Measurements from ENCODE around the gene CCDC57. TPM values are rescaled to one million over a fixed set of nuclear protein-coding genes. Genes with fewer than 3 reads are reported as not detected.

The CCDC57 gene
- total RNA-seq, 5 donors from 2014 or later (not counting 1 experiment from before 2014, with no cell fraction given) = 86.4 to 127 (median 103) TPM

DNA sequence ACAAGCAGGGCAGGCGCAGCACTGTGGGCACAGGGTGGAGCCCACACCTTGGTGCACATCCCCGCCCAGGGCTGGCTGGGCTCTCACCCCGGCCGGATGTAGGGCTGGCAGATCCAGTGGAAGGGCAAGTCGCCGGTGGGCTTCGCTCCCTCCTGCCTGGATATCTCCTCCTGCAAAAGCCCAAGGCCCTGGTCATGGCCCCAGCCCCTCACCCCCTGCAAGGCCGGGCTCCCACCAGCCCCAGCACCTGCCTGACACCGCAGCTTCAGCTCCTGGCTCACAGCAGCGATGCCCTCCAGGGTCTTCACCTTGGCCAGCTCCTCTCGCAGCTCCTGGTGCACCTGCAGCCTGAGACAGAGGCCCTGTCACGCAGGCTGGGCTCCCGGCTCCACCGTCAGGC is 152.0 kb downstream of the CCDC57 start:
- Mint-ChIP-seq H3K9me3 (no peaks in the 10 kb centered on the region), H3K4me3 (no peak overlapping the region), H3K36me3 (peaks cover 7% of the 10 kb centered on the region), H3K27ac (no peak overlapping the region), H3K27me3 (no peaks in the 10 kb centered on the region), H3K4me1 (peaks cover 0 to 8% (median 8%) of the 10 kb centered on the region in 3 donors)
- no peaks in the 10 kb centered on the region for H3K27me3 ChIP-seq (replicated peaks in 1 of 2; ENCODE audit: control insufficient read depth in 2 of 2, extremely low read depth in 1 of 2, insufficient read depth in 2 of 2, low read length in 1 of 2)
- H3K36me3 ChIP-seq (ENCODE audit: control insufficient read depth in 2 of 2, extremely low read depth in 1 of 2, insufficient read depth in 1 of 2, low read length in 1 of 2) = peaks cover 16 to 69% of the 10 kb centered on the region in 2 donors
- POLR2A ChIA-PET = no interaction called here
- DNase-seq = no peak
- no peak overlapping the region for H3K4me3 ChIP-seq (ENCODE audit: control insufficient read depth in 1 of 2, extremely low read depth in 1 of 2, low read length in 1 of 2)
- H3K9me3 ChIP-seq = no peaks in the 10 kb centered on the region
- no peak overlapping the region for H3K27ac ChIP-seq (ENCODE audit: low read length)
- H3K4me1 ChIP-seq (ENCODE audit: control insufficient read depth in 1 of 2, extremely low read depth in 1 of 2, insufficient read depth in 2 of 2, low read length in 2 of 2) = peaks cover 7 to 26% of the 10 kb centered on the region in 2 experiments
- no peak for ATAC-seq (replicated peaks in 1 of 4)
- 91% methylated on average over 14 of the region's 14 CpGs for WGBS (ENCODE audit: insufficient coverage)
- CTCF ChIA-PET = no interaction called here

DNA sequence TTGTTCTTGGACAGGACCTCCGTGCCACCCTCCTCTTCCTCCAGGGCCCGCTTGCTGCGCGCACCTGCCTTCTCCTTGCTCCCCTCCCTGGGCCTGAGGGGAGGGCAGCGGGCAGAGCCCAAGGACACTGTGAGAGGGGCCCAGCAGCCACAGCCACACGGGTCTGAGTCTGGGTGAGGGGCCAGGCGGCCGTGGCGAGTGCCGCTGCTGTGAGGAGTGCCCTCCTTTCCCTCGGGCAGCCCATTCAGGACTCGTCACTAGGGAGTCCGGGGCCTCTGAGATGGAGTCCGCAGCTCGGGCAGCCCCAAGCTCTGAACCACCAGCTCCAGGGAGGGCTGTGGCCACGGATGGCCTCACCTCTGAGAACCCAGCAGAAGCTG is 152.7 kb downstream of the CCDC57 start:
- H3K36me3 ChIP-seq (ENCODE audit: control insufficient read depth in 2 of 2, extremely low read depth in 1 of 2, insufficient read depth in 1 of 2, low read length in 1 of 2) = peaks cover 19 to 72% of the 10 kb centered on the region in 2 donors
- no peak overlapping the region for H3K27ac ChIP-seq (ENCODE audit: low read length)
- ChIA-PET CTCF (no interaction called here), POLR2A (no interaction called here)
- Mint-ChIP-seq H3K4me1 (peaks cover 0 to 8% (median 8%) of the 10 kb centered on the region in 3 donors), H3K27me3 (no peaks in the 10 kb centered on the region), H3K4me3 (no peak overlapping the region), H3K27ac (no peak overlapping the region), H3K36me3 (peaks cover 7% of the 10 kb centered on the region), H3K9me3 (no peaks in the 10 kb centered on the region)
- H3K4me3 ChIP-seq (ENCODE audit: control insufficient read depth in 1 of 2, extremely low read depth in 1 of 2, low read length in 1 of 2) = no peak overlapping the region
- DNase-seq = no peak
- WGBS (ENCODE audit: insufficient coverage) = 92% methylated on average over 13 of the region's 16 CpGs
- no peak for ATAC-seq (replicated peaks in 1 of 4)
- H3K9me3 ChIP-seq = no peaks in the 10 kb centered on the region
- no peaks in the 10 kb centered on the region for H3K27me3 ChIP-seq (replicated peaks in 1 of 2; ENCODE audit: control insufficient read depth in 2 of 2, extremely low read depth in 1 of 2, insufficient read depth in 2 of 2, low read length in 1 of 2)
- peaks cover 6 to 26% of the 10 kb centered on the region in 2 experiments for H3K4me1 ChIP-seq (ENCODE audit: control insufficient read depth in 1 of 2, extremely low read depth in 1 of 2, insufficient read depth in 2 of 2, low read length in 2 of 2)

DNA sequence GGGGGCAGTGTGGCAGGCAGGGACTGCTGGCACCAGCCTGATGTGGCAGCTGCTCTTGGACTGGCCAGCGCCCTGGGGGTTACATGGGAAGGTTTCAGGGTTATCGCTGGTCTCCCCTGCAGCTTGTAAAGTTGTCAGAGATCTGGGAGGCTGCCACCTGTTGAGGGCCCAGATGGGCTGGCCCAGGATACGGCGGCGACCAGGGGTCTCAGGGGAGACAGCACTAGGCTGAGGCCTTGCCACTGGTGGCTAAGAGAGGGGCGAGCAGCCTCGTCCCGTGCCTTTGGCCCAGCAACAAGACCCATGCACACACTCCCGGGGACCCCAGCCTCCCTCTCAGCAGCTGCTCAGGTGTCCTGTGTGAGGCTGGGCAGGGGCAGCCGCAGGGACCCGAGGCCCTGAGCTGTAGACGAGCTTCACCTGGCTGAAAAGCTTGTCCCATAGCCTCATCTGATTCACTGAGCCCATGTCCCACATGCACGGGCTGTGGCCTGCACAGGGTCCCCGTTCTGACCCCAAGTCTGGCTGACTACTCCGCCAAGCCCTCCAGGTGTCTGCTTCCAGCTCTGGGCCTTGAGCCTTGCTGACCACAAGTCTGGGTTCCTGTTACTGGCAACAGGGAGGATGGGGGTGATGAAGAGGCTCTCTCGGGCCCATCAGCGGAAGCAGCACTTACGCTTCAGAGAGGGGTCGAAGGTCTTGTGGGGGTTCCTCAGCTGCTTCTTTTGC is 153.2 kb downstream of the CCDC57 start:
- Histone ChIP-seq H3K36me3 (ENCODE audit: control insufficient read depth in 2 of 2, extremely low read depth in 1 of 2, insufficient read depth in 1 of 2, low read length in 1 of 2) (peaks cover 19 to 78% of the 10 kb centered on the region in 2 donors), H3K27ac (ENCODE audit: low read length) (no peak overlapping the region)
- WGBS (ENCODE audit: insufficient coverage) = 94% methylated on average over 19 of the region's 19 CpGs

DNA sequence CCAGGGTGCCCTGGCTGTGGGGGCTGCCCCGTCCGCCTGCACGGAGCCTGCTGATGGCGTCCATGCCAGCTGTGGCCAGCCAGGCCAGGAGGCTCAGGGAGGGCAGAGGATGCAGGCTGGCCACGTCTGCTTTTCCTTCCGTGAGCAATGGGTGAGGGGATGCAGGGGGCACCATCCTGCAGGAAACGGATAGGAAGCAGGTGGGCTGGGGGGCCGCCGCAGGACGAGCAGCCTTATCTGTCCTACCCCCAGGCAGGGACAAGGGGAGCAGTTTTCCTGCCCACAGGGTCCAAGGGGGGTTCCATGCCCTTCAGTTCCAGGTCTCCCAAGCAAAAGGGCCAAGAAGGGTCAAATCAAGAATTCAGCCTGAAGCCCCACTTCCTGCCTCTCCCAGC is 153.8 kb downstream of the CCDC57 start:
- no peak overlapping the region for H3K27ac ChIP-seq (ENCODE audit: low read length)
- H3K27me3 Mint-ChIP-seq = no peaks in the 10 kb centered on the region
- no peak overlapping the region for H3K27ac Mint-ChIP-seq
- H3K4me3 ChIP-seq (ENCODE audit: control insufficient read depth in 1 of 2, extremely low read depth in 1 of 2, low read length in 1 of 2) = no peak overlapping the region
- no peak overlapping the region for H3K4me3 Mint-ChIP-seq
- peaks cover 0 to 3% (median 0%) of the 10 kb centered on the region in 3 donors for H3K4me1 Mint-ChIP-seq
- POLR2A ChIA-PET = no interaction called here
- CTCF ChIA-PET = interaction anchor here in 1 of 2 donors (0.5 kb wide), 1 partner anchor 20 kb away, joined by 3 read pairs; no protein-coding TSS in a partner anchor
- DNase-seq (no peak), ATAC-seq (replicated peaks in 1 of 4) (no peak)
- no peaks in the 10 kb centered on the region for H3K27me3 ChIP-seq (replicated peaks in 1 of 2; ENCODE audit: control insufficient read depth in 2 of 2, extremely low read depth in 1 of 2, insufficient read depth in 2 of 2, low read length in 1 of 2)
- WGBS (ENCODE audit: insufficient coverage) = 86% methylated on average over 9 of the region's 10 CpGs
- no peaks in the 10 kb centered on the region for H3K9me3 Mint-ChIP-seq
- H3K4me1 ChIP-seq (ENCODE audit: control insufficient read depth in 1 of 2, extremely low read depth in 1 of 2, insufficient read depth in 2 of 2, low read length in 2 of 2) = peaks cover 0 to 19% of the 10 kb centered on the region in 2 experiments
- H3K9me3 ChIP-seq = no peaks in the 10 kb centered on the region
- peaks cover 19 to 83% of the 10 kb centered on the region in 2 donors for H3K36me3 ChIP-seq (ENCODE audit: control insufficient read depth in 2 of 2, extremely low read depth in 1 of 2, insufficient read depth in 1 of 2, low read length in 1 of 2)
- peaks cover 7% of the 10 kb centered on the region for H3K36me3 Mint-ChIP-seq

More for the DNA sequence above, 153.2 kb downstream of the CCDC57 start:
- no peak overlapping the region for H3K4me3 ChIP-seq (ENCODE audit: control insufficient read depth in 1 of 2, extremely low read depth in 1 of 2, low read length in 1 of 2)
- POLR2A ChIA-PET = no interaction called here
- Mint-ChIP-seq H3K4me1 (peaks cover 0 to 8% (median 5%) of the 10 kb centered on the region in 3 donors), H3K36me3 (peaks cover 7% of the 10 kb centered on the region), H3K27me3 (no peaks in the 10 kb centered on the region), H3K4me3 (no peak overlapping the region), H3K9me3 (no peaks in the 10 kb centered on the region), H3K27ac (no peak overlapping the region)
- no peaks in the 10 kb centered on the region for H3K9me3 ChIP-seq
- DNase-seq (no peak), ATAC-seq (replicated peaks in 1 of 4) (no peak)
- H3K4me1 ChIP-seq (ENCODE audit: control insufficient read depth in 1 of 2, extremely low read depth in 1 of 2, insufficient read depth in 2 of 2, low read length in 2 of 2) = peaks cover 2 to 22% of the 10 kb centered on the region in 2 experiments
- no peaks in the 10 kb centered on the region for H3K27me3 ChIP-seq (replicated peaks in 1 of 2; ENCODE audit: control insufficient read depth in 2 of 2, extremely low read depth in 1 of 2, insufficient read depth in 2 of 2, low read length in 1 of 2)
- CTCF ChIA-PET = interaction anchor here in 1 of 2 donors (0.5 kb wide), 1 partner anchor 19 kb away, joined by 3 read pairs; no protein-coding TSS in a partner anchor

DNA sequence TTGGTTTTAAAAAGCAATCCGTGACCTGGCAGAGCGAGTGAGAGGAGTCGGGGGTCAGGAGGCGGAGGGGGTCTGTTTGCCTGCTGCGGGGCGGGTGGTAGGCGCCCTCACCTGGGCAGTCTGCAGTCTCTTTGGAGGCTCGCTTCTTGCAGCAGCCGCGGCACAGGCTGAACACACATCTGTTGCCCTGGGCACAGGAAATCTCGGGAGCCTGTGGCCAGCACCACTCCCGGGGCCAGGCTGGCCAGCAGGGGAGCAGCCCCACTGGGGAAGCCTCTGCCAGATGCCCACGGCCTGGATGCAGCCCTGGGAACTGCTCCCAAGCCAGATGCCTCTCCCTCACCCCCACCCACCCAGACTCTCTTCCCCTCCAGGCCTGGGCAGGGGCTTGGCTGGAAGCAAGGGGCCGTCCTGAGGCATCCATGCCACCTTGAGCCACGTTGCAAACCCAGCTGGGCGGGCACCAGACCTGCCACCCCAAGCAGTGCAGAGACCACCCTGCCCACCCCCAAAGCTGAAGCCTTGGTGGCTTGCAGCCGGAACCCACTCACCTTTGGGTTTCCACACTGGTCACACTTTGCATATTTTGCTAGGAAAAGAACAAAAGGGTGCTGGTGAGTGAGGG is 154.3 kb downstream of the CCDC57 start:
- Mint-ChIP-seq H3K4me1 (peaks cover 0 to 7% (median 2%) of the 10 kb centered on the region in 3 donors), H3K36me3 (peaks cover 7% of the 10 kb centered on the region), H3K9me3 (no peaks in the 10 kb centered on the region), H3K27me3 (no peaks in the 10 kb centered on the region), H3K27ac (no peak overlapping the region), H3K4me3 (no peak overlapping the region)
- ChIA-PET CTCF (no interaction called here), POLR2A (no interaction called here)
- no peaks in the 10 kb centered on the region for H3K27me3 ChIP-seq (replicated peaks in 1 of 2; ENCODE audit: control insufficient read depth in 2 of 2, extremely low read depth in 1 of 2, insufficient read depth in 2 of 2, low read length in 1 of 2)
- ATAC-seq (replicated peaks in 1 of 4) (no peak), DNase-seq (no peak)
- no peak overlapping the region for H3K4me3 ChIP-seq (ENCODE audit: control insufficient read depth in 1 of 2, extremely low read depth in 1 of 2, low read length in 1 of 2)
- peaks cover 0 to 19% of the 10 kb centered on the region in 2 experiments for H3K4me1 ChIP-seq (ENCODE audit: control insufficient read depth in 1 of 2, extremely low read depth in 1 of 2, insufficient read depth in 2 of 2, low read length in 2 of 2)
- no peak overlapping the region for H3K27ac ChIP-seq (ENCODE audit: low read length)
- H3K9me3 ChIP-seq = no peaks in the 10 kb centered on the region
- WGBS (ENCODE audit: insufficient coverage) = 86% methylated on average over 17 of the region's 17 CpGs
- H3K36me3 ChIP-seq (ENCODE audit: control insufficient read depth in 2 of 2, extremely low read depth in 1 of 2, insufficient read depth in 1 of 2, low read length in 1 of 2) = peaks cover 16 to 82% of the 10 kb centered on the region in 2 donors

DNA sequence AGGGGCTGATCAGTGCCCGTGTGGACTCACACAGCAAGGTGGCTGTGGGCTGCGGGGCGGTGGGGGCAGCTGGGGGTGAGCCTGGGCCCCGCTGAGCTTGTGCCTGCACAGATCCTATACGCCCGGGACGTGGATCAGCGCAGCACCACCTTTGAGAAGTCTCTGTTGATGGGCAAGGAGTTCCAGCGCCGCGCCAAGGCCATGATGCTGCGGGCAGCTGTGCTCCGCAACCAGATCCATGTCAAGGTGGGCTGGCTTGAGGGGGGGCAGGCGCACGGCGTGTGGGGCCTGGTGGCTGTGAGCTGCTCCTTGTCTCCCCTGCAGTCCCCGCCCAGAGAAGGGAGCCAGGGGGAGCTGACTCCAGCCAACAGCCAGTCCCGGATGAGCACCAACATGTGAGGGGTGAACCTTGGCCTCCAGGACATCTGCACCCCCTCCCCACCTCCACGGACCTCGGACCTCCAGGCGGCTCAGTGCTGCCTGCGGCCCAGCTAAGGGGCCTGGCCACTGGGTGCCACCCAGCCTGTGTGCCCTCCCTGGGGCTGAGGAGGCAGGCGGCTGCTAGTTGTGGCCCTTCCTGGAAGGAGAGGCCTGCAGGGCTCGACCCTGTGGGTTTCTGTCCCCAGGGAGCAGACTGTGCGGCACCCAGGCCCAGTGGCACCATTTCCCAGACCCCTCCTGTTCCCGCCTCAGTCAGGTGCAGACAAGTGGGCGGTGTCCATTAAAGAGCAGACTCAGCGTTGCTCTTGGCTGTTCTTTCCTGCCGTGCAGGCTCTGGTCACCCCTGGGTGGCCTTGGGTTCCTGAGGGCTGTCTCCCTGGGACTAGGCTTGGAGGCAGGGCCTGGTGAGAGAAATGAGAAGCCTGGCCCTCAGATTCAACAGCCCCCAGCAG is 155.7 kb downstream of the CCDC57 start:
- POLR2A ChIA-PET = no interaction called here
- Histone ChIP-seq H3K27me3 (replicated peaks in 1 of 2; ENCODE audit: control insufficient read depth in 2 of 2, extremely low read depth in 1 of 2, insufficient read depth in 2 of 2, low read length in 1 of 2) (no peaks in the 10 kb centered on the region), H3K9me3 (no peaks in the 10 kb centered on the region), H3K27ac (ENCODE audit: low read length) (no peak overlapping the region), H3K4me3 (ENCODE audit: control insufficient read depth in 1 of 2, extremely low read depth in 1 of 2, low read length in 1 of 2) (no peak overlapping the region), H3K4me1 (ENCODE audit: control insufficient read depth in 1 of 2, extremely low read depth in 1 of 2, insufficient read depth in 2 of 2, low read length in 2 of 2) (peaks cover 9 to 26% of the 10 kb centered on the region in 2 experiments), H3K36me3 (ENCODE audit: control insufficient read depth in 2 of 2, extremely low read depth in 1 of 2, insufficient read depth in 1 of 2, low read length in 1 of 2) (peaks cover 14 to 71% of the 10 kb centered on the region in 2 donors)
- no peak overlapping the region for H3K4me3 Mint-ChIP-seq
- no peaks in the 10 kb centered on the region for H3K27me3 Mint-ChIP-seq
- H3K27ac Mint-ChIP-seq = no peak overlapping the region
- peaks cover 0 to 15% (median 8%) of the 10 kb centered on the region in 3 donors for H3K4me1 Mint-ChIP-seq
- DNase-seq (no peak), ATAC-seq (replicated peaks in 1 of 4) (no peak)
- CTCF ChIA-PET = no interaction called here
- no peaks in the 10 kb centered on the region for H3K9me3 Mint-ChIP-seq
- H3K36me3 Mint-ChIP-seq = peaks cover 7% of the 10 kb centered on the region
- 94% methylated on average over 23 of the region's 29 CpGs for WGBS (ENCODE audit: insufficient coverage)
